ENCODE results near the gene PMCH. TPM values are rescaled to one million over a fixed set of nuclear protein-coding genes. Genes with fewer than 3 reads are reported as not detected.
"Not testable (repeated sequence)": the region's sequence is repeated elsewhere in the genome, so short reads cannot be mapped to it uniquely, and the experiment has no call there.

Gene PMCH
- not detected in 2 replicates for total RNA-seq (2014; rRNA removed; shearing (Covaris generic))

GRCh38 chr12:102197789-102198188 lies at the start of gene PMCH:
TSS of gene PMCH (minus strand) at chr12:102197833. CDS start at chr12:102197770, 63 bp downstream.
- peak; percentile 21 for DNase-seq (ENCODE audit: low read depth)

- DNase-seq (ENCODE audit: low read depth) = not testable (repeated sequence)
Observed at GRCh38 chr12:102240859-102241258, 43.2 kb upstream of the PMCH start.

DNA sequence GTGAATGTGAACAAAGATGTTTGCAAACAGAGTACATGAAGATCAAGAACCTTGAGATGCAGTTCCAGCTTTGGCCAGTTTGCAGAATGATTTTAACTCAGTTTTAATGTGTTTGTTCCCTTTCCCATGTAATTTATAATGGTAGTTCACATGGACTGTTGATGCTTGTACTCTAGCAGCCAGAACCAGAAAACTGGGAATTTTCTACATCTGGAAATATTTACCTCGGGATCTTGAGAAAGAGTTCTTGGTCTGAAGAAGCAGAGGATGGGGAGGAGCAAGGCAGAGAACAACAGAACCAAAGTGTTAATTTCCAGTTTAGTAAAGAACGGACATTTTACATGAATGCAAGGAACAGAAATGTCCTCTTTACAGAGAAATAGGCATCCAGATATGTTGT lies 37.0 kb upstream of the PMCH start:
- DNase-seq (ENCODE audit: low read depth) = no peak

DNA sequence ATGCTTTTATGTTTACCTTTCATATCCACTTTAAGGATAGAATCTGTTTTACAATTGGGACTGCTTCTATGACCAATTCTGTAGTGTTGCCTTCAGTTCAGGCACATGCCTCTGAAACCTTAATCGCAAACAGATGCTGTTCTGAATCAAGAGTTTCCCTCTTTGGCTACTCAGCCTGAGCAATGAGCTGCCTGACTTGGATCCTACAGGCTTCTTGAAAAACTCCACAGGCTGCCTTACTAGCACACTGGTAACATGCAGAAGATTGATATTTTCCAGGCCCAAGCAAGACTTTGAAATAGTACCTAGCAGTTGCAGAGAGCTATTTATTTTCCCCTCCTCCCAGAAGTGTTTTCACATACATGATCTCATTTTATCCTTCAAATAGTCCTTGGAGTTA lies 34.8 kb upstream of the PMCH start:
- no peak for DNase-seq (ENCODE audit: low read depth)

- no peak for DNase-seq (ENCODE audit: low read depth)
Observed at GRCh38 chr12:102232036-102232435, 34.4 kb upstream of the PMCH start.

- DNase-seq (ENCODE audit: low read depth) = no peak
Observed at GRCh38 chr12:102227954-102228353, 30.3 kb upstream of the PMCH start.

DNA sequence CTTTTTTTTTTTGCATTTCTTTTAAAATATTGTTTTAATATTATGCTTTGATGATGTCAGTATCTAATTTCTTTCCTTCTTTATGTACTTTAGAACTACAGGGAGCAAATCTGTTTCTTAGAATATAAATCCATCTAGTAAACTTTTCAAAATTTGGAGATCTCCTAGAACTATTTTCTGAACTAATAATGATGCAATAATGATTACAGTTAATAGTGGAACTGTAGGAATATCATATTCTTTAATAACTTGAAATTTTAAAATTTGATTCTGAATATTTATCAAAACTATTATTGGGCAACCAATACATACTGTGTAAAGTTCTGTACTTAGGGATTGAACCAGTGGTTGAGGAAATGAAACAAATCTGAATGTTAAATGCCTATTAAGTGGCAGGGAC lies 23.1 kb upstream of the PMCH start:
- no peak for DNase-seq (ENCODE audit: low read depth)

DNA sequence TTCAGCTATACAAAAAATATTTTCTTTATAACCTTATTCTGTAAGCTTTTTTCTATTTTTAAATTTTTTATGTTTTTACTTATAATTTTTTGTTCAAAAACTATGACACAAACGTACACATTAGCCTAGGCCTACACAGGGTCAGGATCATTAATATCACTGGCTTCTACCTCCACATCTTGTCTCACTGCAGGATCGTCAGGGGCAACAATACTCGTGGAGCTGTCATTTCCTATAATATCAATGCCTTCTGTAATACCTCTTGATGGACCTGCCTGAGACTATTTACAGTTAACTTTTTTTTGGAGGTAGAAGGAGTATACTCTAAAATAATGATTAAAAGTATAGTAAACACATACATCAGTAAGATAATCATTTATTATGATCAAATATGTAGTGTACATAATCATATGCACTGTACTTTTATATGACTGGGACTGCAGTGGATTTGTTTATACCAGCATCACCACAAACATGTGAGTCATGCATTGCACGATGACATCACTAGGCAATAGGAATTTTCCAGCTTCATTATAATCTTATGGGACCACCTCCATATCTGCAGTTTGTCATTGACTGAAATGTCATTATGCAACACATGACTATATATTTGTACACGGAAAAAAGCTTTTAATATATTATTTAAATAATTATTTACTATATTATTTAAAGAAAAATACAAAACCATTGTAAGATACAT lies 18.5 kb upstream of the PMCH start:
- peak; percentile 42 for DNase-seq (ENCODE audit: low read depth)

- no peak for DNase-seq (ENCODE audit: low read depth)
Observed at GRCh38 chr12:102204025-102204424, 6.4 kb upstream of the PMCH start.

DNA sequence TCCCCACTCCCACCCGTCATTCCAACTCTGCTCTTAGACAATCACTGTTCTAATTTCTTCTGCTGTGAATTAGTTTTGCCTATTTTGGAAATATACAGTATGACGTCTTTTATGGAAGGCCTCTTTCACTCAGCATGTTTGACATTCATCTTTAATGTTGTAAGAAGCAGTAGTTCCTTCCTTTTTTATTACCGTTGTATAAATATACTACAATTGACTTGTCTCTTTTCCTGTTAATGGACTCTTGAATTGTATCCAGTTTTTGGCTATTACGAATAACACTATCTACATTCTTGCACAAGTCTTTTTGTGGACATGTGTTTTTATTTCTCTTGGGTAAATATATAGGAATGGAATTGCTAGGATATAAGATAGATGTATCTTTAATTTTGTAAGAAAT lies 4.9 kb upstream of the PMCH start:
- DNase-seq (ENCODE audit: low read depth) = no peak

DNA sequence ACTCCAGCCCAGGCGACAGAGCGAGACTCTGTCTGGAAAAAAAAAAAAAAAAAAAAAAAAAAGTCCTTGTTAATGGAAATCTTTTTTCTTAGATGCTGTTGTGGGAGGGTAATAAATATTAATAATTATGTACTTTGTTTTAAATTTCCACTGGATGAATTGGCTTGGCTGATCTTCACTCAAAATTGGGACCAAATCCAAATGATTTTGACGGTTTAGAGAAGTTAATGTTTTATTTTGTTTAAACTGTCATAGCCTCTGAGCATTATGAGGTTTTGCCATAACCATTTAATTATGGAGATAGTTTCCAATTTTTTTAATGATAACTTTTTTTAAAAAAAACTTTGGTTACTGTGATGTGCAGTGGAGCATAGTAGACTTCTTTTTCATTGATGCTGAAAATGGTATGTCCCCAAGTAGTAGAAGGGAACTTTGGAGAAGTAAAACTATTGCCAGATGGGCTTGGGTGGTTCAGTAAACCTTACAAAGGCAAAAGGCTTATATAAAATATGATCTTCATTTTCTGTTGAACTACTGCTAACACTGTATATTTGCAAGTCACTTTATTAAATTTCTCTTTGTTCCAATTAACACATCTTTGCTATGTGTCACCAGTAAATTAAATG lies 3.9 kb upstream of the PMCH start:
- DNase-seq (ENCODE audit: low read depth) = no peak

- DNase-seq (ENCODE audit: low read depth) = no peak
Observed at GRCh38 chr12:102195826-102196225, 1.8 kb downstream of the PMCH start.

- DNase-seq (ENCODE audit: low read depth) = no peak
Observed at GRCh38 chr12:102182635-102183034, 15.0 kb downstream of the PMCH start.

GRCh38 chr12:102174761-102175160 lies 22.9 kb downstream of the PMCH start:
- no peak for DNase-seq (ENCODE audit: low read depth)

DNA sequence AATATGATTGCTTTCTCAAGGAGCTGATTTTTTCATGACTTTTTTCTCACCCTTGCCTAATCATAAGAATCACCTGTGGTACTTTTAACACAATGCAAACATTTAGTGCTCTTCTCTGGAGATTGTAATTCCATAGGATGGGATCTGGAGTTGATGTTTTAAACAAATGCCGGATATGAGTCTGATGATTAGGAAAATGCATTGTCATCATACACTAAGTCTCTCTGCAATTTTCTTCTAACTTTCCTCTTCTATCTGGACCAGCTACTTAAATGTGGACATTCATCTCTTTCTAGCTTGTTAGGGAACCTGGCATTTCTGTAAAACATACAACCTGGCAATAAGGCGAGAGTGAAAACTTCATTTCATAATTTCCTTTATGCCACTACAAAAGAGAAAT lies 23.5 kb downstream of the PMCH start:
- DNase-seq (ENCODE audit: low read depth) = no peak

DNA sequence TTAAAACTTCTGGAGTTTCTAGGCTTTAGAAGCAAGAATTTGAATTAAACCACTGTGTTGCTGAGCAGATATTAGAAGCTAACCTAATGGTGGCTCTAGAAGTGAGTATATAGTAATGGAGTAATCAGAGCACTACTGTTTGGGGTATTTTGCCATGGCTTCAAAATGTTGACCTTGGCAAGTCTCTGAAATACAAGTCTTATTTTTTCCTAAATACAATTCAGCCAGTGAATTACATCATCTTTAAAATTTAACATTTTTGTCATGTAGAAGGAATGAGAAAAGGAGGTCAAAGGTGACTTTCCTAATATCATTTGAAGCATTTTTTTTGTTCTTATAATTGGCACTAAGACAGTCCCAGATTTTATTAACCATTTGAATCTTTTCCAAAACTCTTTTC lies 25.2 kb downstream of the PMCH start:
- no peak for DNase-seq (ENCODE audit: low read depth)

- DNase-seq (ENCODE audit: low read depth) = no peak
Observed at GRCh38 chr12:102171951-102172350, 25.7 kb downstream of the PMCH start.

GRCh38 chr12:102169922-102170621 lies 27.6 kb downstream of the PMCH start:
- DNase-seq (ENCODE audit: low read depth) = peak; percentile 23

DNA sequence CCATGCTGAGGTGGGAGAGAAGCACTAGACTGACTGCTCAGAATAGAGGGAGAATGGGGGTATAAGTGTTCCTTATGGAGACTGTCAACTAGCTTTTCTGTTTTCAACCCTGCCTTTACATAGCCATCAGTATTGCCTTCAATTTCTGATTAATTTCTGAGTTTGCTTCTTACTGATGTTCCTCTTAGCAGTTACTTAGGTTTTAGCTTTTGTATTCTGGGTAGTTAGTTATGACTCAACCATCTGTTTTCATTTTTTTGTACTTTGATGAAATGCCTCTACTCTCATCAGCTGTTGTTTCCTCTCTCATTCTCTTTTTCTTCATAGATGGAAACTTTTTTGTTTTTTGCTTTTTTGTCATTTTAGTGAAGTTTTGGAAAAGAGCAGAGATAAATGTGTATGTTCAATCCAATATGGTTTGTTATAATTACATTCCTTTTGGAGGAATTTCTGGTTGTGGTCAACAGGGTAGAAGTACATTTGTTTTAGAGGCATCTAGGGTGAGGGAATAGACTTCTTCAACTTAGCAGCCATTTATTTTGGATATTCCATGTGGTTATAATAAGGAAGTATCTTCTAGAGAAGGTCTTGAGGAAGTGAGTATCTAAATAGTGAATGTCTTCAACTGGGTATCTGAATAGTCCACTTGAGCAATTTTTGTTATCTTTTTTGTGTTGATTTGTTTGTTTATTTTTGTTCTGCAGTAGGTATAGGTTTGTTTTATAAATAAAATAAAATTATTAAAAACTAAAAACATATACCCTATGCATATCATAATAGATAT lies 29.6 kb downstream of the PMCH start:
- DNase-seq (ENCODE audit: low read depth) = no peak

GRCh38 chr12:102163383-102163782 lies 34.2 kb downstream of the PMCH start:
- no peak for DNase-seq (ENCODE audit: low read depth)

GRCh38 chr12:102155206-102155605 lies 42.4 kb downstream of the PMCH start:
- DNase-seq (ENCODE audit: low read depth) = not testable (repeated sequence)

DNA sequence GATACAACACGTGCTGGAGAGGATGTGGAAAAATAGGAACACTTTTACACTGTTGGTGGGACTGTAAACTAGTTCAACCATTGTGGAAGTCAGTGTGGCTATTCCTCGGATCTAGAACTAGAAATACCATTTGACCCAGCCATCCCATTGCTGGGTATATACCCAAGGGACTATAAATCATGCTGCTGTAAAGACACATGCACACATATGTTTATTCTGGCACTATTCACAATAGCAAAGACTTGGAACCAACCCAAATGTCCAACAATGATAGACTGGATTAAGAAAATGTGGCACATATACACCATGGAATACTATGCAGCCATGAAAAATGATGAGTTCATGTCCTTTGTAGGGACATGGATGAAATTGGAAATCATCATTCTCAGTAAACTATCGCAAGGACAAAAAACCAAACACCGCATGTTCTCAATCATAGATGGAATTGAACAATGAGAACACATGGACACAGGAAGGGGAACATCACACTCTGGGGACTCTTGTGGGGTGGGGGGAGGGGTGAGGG lies 50.5 kb downstream of the PMCH start:
- not testable (repeated sequence) for DNase-seq (ENCODE audit: low read depth)
